Activated CD4-positive, alpha-beta T cell treated with anti-CD3 and anti-CD28 coated beads, Interleukin-2, amount 50 U/mL, for 48 hours (primary cell): ENCODE measurements around the gene SLC4A1AP.

Experiments used
- DNase-seq, 2 experiments: peaks; one replicate each; pipeline ENCODE4 v3.0.0-alpha.2; 2020

Gene SLC4A1AP

DNA sequence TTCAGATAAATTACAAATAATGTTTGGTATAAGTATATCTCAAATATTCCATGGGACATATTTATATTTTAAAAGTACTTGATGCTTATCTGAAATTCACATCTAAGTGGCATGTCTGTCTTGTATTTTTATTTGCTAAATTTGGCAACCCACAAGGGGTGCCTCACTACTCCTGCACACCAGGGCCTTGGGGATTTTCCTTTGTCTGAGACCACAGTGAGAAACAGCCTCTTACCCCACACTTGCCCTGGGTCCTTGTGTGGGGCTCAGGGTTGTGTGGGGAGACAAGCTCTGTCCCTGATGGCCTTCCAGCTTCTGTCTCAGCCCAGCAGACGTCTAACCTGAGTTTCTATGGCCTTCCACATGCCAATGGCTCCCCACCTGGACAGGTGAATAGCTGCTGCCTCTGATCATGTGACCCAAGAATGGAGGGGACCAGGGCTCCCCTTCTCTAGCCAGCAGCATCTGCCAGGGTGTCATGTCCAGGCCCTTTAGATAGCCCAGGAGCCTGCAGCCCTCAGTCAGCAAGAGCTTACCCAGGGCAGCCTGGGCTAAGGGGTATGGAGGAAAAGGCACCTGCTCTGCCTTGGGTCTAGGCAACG is 58.3 kb downstream of the SLC4A1AP start:
- DNase-seq, result no peak

DNA sequence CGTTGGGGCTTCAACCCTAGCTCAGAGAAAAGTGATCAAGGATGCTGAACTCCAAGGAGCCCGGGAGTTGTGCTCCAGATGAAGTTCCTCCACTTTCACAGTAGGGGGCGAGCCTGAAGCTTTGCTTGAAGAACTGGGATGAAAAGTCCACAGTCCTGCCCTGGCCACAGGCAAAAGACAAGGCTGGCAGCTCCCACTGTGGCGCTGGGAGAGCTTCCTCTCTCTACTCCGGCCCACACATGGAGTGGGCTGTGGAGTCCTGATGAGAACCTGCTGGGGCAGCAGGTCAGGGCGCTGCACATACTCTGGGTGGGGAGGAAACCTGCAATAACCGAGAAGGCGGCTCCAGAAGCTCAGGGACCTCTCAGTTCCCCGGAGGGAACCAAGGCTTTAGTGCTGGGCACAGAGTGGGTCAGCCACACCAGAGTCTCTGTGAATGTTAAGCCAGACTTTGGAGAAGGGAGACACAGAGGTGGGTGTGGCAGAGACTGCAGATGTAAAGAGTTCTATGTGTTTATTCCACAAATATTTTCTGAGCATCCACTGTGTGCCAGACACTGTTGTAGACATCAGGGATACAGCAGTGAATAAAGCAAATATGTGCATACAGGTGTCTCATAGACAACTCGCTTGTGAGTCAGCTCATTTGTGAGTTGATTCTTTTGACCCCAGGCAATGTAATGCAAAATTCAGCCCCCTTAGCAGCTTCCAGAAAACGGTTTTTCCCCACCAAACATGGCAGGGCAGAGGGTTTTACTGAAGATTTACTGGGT is 59.9 kb downstream of the SLC4A1AP start:
- DNase-seq, result peak; percentile 34 to 54

GRCh38 chr2:27724191-27724590 is 60.5 kb downstream of the SLC4A1AP start:
- no peak for DNase-seq

DNA sequence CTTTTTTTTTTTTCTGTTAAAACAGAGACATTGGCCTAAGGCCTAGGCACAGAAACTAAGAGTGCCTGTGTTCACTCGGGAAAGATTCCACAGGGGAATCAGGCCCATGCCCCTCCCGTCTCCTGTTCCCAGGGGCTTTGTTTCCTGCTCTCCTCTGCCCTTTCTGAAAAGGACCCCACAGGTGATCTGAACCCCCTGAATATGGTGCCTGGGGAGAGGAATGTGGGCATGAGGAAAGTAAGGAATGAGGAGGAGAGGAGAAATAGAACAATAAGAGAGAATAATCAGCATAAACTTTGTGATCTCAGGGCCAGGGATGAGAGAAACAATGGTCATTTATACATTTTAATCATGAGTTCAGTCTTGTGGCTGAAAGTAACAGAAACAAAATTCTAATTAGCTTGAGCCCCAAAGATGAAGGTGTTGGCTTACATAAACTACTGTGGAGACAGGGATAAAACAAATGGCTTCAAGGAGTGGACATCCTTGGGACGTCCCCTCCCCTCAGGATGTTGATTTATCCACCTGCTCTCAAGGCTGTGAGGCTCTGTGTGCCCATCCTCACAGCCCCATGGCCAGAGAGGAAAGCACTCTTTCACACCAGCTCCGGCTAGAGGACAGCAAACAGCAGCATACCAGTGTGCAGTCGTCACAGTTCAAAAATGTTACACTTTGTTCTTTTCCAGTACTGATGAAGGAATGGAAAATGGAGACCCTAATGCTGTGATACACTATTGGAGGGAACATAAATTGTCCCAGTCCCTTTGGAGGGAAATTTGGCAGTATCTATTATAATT is 61.4 kb downstream of the SLC4A1AP start:
- DNase-seq, result no peak

DNA sequence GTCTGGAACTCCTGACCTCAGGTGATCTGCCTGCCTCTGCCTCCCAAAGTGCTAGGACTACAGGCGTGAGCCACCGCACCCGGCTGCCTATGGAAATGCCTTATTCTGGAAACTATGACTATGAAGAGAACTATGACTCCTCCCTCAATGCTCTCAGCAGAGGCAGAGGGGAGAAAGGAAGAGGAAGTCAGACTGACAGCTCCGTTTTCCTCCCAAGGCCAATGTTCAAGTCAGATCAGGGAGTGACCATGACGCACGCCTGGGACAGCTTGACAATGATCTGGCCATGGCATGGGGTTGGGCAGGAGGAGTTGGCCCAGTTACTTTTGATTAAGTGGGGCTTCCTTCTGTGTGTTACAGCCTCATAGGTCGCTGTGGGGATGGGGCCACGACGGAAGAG is 63.6 kb downstream of the SLC4A1AP start:
- DNase-seq, result no peak

GRCh38 chr2:27728081-27728858 is 64.6 kb downstream of the SLC4A1AP start:
- no peak for DNase-seq

DNA sequence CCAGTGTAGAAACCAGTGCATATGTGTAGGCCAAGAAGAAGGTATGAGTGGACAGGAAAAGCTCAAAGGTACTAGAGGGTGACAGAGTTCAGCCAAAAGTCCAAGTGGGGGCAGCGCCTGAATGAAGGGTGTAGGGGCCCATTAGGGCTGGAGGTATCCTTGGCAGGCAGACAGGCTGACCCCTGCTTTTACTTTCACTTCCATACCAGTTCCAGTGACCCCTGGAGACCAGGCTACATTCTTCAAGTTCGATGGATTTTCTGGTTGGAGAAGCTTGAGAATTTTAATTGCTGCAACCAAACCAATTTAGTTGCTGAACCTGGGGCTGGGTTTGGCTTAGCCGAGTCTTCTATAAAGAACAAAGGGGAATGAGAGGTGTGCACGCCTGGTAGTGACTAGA is 65.5 kb downstream of the SLC4A1AP start:
- no peak for DNase-seq

- DNase-seq, result no peak
These were observed 65.9 kb downstream of the SLC4A1AP start for GRCh38 chr2:27729614-27730013.

DNA sequence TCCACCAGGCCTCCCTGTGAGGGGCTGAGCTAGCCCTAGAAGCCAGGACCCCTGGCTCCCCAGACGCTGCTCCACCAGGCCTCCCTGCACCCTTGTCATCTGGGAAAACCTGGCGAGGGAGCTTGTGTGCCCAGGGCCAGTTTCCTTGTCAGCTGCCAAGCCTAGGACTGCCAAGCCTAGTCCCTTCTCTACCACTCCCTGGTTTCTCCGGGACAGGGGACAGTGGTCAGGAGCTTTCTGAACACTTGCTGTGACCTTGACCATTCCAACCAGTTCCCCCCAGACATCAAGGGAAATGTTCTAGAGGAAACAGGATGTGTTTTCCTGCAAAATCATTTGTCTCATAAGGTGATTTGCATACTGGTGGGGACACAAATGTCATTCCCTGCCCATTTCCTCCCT is 66.6 kb downstream of the SLC4A1AP start:
- no peak for DNase-seq

GRCh38 chr2:27730980-27731691 is 67.4 kb downstream of the SLC4A1AP start:
- no peak for DNase-seq

DNA sequence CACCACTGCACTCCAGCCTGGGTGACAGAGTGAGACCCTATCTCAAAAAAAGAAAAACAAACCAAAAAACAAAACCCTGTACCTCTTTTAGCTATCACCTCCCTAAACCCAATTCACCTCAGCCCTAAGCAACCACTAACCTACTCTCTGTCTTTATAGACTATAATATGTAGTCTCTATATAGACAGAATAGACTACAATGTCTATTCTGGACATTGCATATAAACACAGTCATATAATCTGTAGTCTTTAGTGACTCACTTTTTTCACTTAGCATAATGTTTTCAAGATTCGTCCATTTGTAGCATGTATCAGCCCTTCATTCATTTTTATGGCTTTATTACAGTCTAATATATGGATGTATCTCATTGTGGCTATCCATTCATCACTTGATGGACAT is 70.6 kb downstream of the SLC4A1AP start:
- DNase-seq, result no peak

GRCh38 chr2:27735263-27735904 is 71.7 kb downstream of the SLC4A1AP start:
- peak; percentile 70 to 77 for DNase-seq

- DNase-seq, result no peak
These were observed 72.6 kb downstream of the SLC4A1AP start for GRCh38 chr2:27736031-27736889.

GRCh38 chr2:27736890-27737204 is 73.2 kb downstream of the SLC4A1AP start:
- no peak for DNase-seq

DNA sequence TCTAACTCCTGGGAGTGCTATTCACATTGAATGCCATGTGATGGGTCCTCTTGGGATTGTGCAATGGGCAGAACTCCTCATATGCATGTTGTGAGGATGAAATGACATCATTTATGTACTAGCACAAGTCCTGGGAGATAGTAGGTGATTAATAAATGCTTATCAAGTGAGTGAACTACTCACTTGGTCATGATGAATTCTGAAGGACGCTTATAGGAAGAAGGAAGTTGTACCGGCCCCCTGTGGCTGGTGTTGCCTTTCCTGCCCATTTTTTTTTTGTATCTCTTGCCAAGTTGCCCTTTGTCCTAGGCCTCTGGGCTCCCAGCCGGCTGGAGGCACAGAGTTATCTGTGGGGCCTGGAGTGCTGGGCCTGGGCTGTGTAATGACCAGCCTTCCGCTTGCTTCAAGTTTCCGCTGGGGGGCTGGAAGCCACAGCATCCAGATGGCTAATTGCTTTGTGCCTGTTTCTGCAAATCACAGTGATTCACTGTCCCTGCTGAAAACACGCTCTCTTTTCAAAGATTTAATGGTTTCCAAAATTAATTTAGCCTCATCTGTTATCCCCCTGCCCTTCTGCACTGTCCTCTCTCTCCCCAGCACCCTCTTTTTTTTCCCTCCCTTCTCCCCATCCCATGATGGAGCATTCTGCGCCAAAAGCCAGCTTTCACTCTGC is 74.1 kb downstream of the SLC4A1AP start:
- DNase-seq, result no peak

DNA sequence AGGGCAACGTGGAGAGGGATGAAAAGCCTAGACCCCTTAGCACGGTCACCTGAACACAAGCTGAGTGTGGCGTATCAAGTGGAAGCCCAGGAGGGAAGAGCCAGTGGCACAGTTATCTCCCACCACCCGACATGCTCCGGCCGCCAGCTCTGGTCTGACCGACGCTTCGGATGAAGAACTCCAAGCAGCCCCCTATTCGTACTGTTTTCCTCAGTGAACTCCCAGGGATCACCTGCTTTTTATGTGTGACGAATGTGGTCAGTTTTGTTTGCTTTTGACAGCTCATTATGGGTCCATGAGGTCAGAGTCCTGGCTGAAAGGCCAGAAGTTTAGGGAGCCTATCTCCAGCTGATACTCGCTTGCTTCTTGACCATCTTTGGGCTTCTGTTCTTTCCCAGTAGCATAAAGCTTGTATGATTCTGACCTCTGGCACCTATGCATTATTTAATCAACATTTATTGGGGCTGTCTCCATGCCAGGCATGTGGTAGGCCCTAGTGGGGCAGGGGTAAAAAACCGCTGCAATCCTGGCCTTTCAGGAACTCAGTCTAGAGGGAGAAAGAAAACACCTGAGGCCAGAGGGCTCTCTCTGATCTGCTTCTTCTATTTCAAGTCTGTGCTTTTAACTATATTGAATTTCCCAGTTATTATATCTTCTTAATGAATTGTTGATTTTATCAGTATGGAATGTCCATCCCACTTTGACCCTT is 74.8 kb downstream of the SLC4A1AP start:
- DNase-seq, result no peak

DNA sequence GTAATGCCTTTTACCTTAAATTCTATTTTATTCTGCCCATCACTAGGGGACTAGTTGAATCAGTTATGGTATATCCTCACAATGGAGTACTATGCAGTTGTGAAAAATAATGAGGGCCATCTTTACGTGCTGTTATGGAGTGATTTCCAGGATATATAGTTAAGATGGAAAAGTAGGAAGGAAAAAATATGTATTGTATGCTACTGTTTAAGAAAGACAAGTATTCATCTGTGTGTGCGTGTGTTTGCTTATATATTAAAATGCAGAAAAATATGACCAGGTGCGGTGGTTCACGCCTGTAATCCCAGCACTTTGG is 75.3 kb downstream of the SLC4A1AP start:
- no peak for DNase-seq

- no peak for DNase-seq
These were observed 78.0 kb downstream of the SLC4A1AP start for GRCh38 chr2:27741673-27742072.

DNA sequence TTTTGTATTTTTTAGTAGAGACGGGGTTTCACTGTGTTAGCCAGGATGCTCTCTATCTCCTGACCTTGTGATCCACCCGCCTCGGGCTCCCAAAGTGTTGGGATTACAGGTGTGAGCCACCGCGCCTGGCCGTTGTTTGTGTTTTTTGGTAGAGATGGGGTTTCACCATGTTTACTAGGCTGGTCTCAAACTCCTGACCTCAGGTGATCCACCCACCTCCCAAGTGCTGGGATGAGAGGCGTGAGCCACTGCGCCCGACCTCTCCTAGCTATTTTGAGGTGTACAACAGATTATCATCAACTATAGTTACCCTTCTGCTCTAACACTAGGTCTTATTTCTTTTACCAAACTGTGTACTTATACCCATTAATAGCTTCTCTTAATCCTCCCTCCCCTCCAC is 78.9 kb downstream of the SLC4A1AP start:
- no peak for DNase-seq
